ENCODE measurements around the gene VEGFA.

- no peak for TF ChIP-seq FOXP2 (optimal IDR thresholded peaks at IDR 0.05; ENCODE audit: control extremely low read depth, extremely low read length, insufficient read depth)
- TF ChIP-seq POLR2AphosphoS5 (IDR thresholded peaks at IDR 0.05; ENCODE audit: borderline replicate concordance, low read depth, low read length): no peak
Measured at GRCh38 chr6:43825187-43826115, 55.4 kb downstream of the VEGFA start.

Data from SK-N-MC (cell line).